C4-2B (cell line): ENCODE data around the gene NSG2.

ENCODE experiments used
- H3K27ac ChIP-seq: fragments of 450-650 bp; 2 replicates; pipeline ENCODE4 v1.5.1; 2017
- ZFX ChIP-seq: fragments of 450-650 bp; IDR thresholded peaks from 2 replicates; pipeline ENCODE4 v1.6.1; 2017
- TF ChIP-seq, protein P1 (sequence below): fragments of 450-650 bp; conservative IDR thresholded peaks from 2 replicates; pipeline ENCODE4 v1.5.1; 2017; ENCODE audit warnings: mild to moderate bottlenecking

The NSG2 gene

GRCh38 chr5:174045470-174046025 lies at the start of gene NSG2:
Gene NSG2 (plus strand): TSS chr5:174045706. CDS start chr5:174046756, 1,050 bp downstream.
- no peak for TF ChIP-seq ZFX
- TF ChIP-seq, protein P1, sequence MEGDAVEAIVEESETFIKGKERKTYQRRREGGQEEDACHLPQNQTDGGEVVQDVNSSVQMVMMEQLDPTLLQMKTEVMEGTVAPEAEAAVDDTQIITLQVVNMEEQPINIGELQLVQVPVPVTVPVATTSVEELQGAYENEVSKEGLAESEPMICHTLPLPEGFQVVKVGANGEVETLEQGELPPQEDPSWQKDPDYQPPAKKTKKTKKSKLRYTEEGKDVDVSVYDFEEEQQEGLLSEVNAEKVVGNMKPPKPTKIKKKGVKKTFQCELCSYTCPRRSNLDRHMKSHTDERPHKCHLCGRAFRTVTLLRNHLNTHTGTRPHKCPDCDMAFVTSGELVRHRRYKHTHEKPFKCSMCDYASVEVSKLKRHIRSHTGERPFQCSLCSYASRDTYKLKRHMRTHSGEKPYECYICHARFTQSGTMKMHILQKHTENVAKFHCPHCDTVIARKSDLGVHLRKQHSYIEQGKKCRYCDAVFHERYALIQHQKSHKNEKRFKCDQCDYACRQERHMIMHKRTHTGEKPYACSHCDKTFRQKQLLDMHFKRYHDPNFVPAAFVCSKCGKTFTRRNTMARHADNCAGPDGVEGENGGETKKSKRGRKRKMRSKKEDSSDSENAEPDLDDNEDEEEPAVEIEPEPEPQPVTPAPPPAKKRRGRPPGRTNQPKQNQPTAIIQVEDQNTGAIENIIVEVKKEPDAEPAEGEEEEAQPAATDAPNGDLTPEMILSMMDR = peak; percentile 92
- H3K27ac ChIP-seq = no peak within 1 kb of the TSS

GRCh38 chr5:173997331-173997730 lies 48.2 kb upstream of the NSG2 start:
- H3K27ac ChIP-seq = no peak overlapping the region
- TF ChIP-seq ZFX = no peak
- TF ChIP-seq, protein P1 = no peak

GRCh38 chr5:173998531-173998930 lies 47.0 kb upstream of the NSG2 start:
- H3K27ac ChIP-seq = no peak overlapping the region
- TF ChIP-seq, protein P1 = no peak
- no peak for TF ChIP-seq ZFX

DNA sequence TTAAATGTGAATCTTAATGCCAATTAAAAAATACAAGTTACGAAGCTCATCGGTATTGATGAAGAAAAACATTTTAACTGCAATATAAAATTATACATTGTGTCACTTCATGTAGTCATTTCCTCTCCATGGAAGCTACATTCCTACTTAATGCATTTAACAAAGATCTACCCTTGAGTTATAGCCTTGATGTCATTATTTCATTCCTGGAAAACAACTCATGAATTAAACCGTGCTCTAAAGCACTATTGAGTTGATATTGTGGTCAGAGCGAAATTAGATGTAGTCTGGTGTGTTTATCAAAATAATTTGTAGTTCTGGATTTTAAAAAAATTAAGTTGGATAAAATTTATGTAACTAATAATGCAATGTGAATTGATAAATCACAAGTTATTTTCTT lies 45.4 kb upstream of the NSG2 start:
- no peak for TF ChIP-seq ZFX
- TF ChIP-seq, protein P1 = no peak
- no peak overlapping the region for H3K27ac ChIP-seq

DNA sequence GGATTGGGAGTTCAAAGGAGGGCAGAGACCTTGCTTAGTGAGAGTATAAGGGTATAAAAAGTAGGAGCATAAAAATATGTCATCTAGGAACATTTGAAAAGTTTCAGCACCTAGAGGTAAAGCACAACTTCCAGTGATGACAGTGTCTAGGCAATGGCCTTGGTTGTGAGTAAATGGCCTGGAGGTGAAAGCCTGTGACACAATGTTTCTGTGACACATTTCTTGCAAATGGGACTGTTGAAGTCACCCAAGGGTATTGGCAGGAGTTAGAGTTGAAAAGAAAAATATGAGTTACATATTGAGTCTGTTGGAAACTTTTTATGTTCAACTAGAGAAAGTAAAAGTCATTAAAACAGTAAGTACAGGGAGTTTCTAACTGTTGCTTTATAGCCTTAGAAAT lies 41.7 kb upstream of the NSG2 start:
- TF ChIP-seq ZFX = no peak
- TF ChIP-seq, protein P1 = no peak
- no peak overlapping the region for H3K27ac ChIP-seq

- TF ChIP-seq ZFX = no peak
- TF ChIP-seq, protein P1 = no peak
- no peak overlapping the region for H3K27ac ChIP-seq
Measured at GRCh38 chr5:174008922-174009321, 36.6 kb upstream of the NSG2 start.

DNA sequence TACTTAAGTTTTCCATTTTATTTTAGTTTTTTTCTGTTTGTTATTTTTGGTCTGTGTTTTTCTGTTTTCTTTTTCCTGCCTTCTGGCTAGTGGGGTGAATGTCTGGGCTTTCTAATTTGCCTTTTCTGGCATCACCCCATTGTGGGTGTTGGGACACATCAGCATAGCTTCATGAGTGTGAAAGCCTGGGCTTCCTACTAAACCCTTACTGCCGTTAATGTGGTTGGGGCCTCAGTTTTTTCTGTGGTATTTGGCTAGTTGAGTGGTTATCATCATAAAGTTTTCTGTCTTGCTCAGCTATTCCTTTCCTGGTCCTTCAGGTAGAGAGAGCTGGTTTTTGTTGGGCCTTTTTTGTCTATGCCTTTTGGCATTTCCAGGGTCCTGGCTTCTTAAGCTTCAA lies 35.1 kb upstream of the NSG2 start:
- no peak overlapping the region for H3K27ac ChIP-seq
- TF ChIP-seq, protein P1 = no peak
- TF ChIP-seq ZFX = no peak
